Neutrophil (primary cell): ENCODE results near the gene PNMA8A.

Experiments used
- H3K27ac ChIP-seq: fragments of 200-600 bp; sonication (generic); 2 replicates; pipeline ENCODE4 v1.5.1; 2016; ENCODE audit warnings: mild to moderate bottlenecking, moderate library complexity
- H3K27me3 ChIP-seq: fragments of 200-600 bp; sonication (generic); 2 replicates; pipeline ENCODE4 v1.6.0; 2016; ENCODE audit warnings: mild to moderate bottlenecking
- H3K36me3 ChIP-seq: fragments of 200-600 bp; sonication (generic); 2 replicates; pipeline ENCODE4 v1.5.1; 2017
- H3K4me1 ChIP-seq, 2 experiments: fragments of 200-600 bp in 1 of 2; sonication (generic) in 1 of 2; 1 replicate in 1 of 2; 2 replicates in 1 of 2; pipeline versions ENCODE4 v1.5.1 to v1.6.1; 2013 to 2016; ENCODE audit warnings: low read depth in 1 of 2, low read length in 1 of 2, mild to moderate bottlenecking in 1 of 2, moderate library complexity in 1 of 2; ENCODE audit not compliant: control insufficient read depth in 1 of 2, insufficient read depth in 1 of 2
- H3K4me3 ChIP-seq, 2 experiments: fragments of 200-600 bp in 1 of 2; sonication (generic) in 1 of 2; 1 replicate in 1 of 2; 2 replicates in 1 of 2; pipeline ENCODE4 v1.5.1; 2013 to 2016; ENCODE audit warnings: low read depth in 1 of 2, low read length in 1 of 2, mild to moderate bottlenecking in 1 of 2, moderate library complexity in 1 of 2
- H3K9me3 ChIP-seq: fragments of 200-600 bp; sonication (generic); 2 replicates; pipeline ENCODE4 v1.5.1; 2016
- TF ChIP-seq, protein P1 (sequence below): fragments of 200-600 bp; sonication (generic); IDR thresholded peaks from 2 replicates; pipeline ENCODE4 v1.5.1; 2016; ENCODE audit warnings: antibody characterized with exemption

The PNMA8A gene

DNA sequence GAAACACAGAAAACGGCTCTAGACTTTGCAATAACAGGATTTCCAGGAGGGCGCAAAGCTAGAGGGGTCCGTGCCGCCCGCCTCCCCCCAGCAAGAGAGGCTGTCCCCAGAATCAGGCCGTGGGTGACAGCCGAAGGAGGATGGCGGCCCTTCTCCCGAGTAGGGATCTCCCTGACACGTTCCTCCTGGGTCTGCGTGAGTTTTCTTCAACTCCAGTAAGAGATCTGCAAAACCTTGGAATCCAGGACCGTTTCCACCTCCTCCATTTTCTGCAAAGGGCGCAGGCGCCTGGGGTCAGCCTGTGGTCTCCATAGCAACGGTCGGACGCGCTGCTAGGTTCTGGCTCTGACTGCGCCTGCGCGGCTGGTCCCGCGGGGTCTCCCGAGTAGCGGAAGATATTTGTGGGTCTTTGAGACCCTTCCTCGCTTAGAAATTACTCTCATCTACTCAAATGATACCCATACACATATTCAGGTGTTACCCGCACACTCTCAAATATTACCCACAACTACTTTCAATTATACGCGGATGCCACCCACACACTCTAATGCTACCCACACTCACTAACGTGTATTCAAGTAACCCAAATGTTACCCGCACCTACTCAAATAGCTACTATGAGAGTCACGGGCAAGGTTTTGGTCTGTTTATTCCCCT is 44.7 kb downstream of the PNMA8A start:
- H3K36me3 ChIP-seq = no peaks in the 10 kb centered on the region
- H3K4me1 ChIP-seq = peaks cover 0 to 4% of the 10 kb centered on the region in 2 experiments
- no peak overlapping the region for H3K27ac ChIP-seq
- TF ChIP-seq, protein P1, sequence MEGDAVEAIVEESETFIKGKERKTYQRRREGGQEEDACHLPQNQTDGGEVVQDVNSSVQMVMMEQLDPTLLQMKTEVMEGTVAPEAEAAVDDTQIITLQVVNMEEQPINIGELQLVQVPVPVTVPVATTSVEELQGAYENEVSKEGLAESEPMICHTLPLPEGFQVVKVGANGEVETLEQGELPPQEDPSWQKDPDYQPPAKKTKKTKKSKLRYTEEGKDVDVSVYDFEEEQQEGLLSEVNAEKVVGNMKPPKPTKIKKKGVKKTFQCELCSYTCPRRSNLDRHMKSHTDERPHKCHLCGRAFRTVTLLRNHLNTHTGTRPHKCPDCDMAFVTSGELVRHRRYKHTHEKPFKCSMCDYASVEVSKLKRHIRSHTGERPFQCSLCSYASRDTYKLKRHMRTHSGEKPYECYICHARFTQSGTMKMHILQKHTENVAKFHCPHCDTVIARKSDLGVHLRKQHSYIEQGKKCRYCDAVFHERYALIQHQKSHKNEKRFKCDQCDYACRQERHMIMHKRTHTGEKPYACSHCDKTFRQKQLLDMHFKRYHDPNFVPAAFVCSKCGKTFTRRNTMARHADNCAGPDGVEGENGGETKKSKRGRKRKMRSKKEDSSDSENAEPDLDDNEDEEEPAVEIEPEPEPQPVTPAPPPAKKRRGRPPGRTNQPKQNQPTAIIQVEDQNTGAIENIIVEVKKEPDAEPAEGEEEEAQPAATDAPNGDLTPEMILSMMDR = no peak
- H3K9me3 ChIP-seq = no peaks in the 10 kb centered on the region
- no peak overlapping the region for H3K4me3 ChIP-seq
- H3K27me3 ChIP-seq = peaks cover 80% of the 10 kb centered on the region

DNA sequence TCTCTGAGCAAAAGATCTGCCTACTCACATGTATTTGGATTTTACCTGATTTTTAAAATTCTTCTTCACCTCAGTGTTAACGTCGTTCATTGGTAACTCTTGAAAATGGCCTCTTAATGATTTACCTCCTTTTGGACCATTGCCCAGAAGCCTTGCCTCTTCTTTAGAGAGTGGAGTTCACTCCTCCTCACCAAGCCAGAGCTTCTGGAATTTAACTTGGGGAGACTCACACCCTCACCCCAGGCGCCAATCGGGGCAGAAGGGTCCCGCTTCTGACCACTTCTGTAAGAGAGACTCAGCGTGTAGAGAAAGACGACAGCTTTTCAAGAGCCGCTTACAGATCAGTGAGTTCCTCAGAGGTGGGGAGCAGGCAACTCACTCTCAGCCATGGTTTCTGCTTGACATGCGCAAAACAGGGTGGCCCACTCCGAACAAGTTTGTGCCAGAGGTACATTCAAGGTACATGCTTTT is 45.3 kb downstream of the PNMA8A start:
- peaks cover 0 to 4% of the 10 kb centered on the region in 2 experiments for H3K4me1 ChIP-seq
- peaks cover 75% of the 10 kb centered on the region for H3K27me3 ChIP-seq
- no peaks in the 10 kb centered on the region for H3K36me3 ChIP-seq
- TF ChIP-seq, protein P1 = no peak
- no peaks in the 10 kb centered on the region for H3K9me3 ChIP-seq
- H3K4me3 ChIP-seq = no peak overlapping the region
- no peak overlapping the region for H3K27ac ChIP-seq

DNA sequence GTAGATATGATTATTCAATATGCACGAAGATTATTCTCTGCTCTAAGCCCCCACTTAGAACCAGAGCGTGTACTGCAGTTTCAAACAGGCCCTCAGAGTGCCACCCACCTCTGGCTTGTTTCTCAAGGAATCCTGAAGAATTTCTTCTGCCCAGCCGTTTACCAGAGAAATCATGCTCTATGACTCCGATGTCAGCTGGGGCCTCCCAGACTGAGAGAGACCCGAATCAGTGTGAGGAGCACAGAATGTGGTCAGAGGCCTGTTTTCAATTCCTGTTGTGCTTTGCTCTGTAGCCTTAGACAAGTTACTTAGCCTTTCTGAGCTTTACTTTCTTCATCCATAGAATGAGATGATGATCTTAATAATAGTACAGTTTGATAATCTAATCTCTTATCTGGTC is 48.2 kb downstream of the PNMA8A start:
- TF ChIP-seq, protein P1 = no peak
- Histone ChIP-seq H3K4me1 (no peaks in the 10 kb centered on the region), H3K4me3 (no peak overlapping the region), H3K9me3 (no peaks in the 10 kb centered on the region), H3K36me3 (no peaks in the 10 kb centered on the region), H3K27ac (no peak overlapping the region), H3K27me3 (peaks cover 58% of the 10 kb centered on the region)

DNA sequence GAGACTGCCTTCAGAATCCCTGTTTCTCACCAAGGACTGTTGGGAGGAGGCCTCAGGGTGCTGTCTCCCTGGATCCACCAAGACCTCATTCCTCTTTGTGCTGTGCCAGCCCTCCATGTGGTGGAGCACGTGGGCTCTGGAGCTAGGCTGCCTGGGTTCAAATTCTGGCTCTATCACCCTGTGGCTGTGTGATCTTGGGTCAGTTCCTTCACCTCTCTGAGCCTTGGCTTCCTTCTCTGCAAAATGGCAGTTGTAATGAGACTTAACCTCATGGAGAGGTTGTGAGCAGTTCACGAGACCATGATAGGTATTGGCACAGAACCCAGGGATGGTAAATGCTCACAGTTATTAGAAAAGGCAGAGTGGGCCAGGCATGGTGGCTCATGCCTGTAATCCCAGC is 49.0 kb downstream of the PNMA8A start:
- no peaks in the 10 kb centered on the region for H3K36me3 ChIP-seq
- no peak overlapping the region for H3K4me3 ChIP-seq
- H3K4me1 ChIP-seq = no peaks in the 10 kb centered on the region
- H3K27me3 ChIP-seq = peaks cover 58% of the 10 kb centered on the region
- H3K9me3 ChIP-seq = no peaks in the 10 kb centered on the region
- TF ChIP-seq, protein P1 = no peak
- H3K27ac ChIP-seq = no peak overlapping the region

DNA sequence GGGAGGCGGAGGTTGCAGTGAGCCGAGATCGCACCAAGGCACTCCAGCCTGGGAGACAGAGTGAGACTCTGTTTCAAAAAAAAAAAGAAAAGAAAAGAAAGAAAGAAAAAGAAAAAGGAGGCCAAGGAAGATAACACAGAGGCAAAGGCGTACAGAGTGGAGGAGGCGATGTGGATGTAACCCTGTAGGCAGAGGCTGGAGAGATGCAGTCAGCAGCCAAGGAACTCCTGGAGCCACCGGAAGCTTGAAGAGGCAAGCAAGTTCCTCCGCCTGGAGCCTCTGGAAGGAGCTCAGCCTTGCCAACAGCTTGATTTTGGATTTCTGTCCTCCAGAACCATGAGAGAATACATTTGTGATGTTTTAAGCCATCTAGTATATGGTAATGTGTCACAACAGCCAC is 51.3 kb downstream of the PNMA8A start:
- H3K27me3 ChIP-seq = peaks cover 58% of the 10 kb centered on the region
- H3K9me3 ChIP-seq = no peaks in the 10 kb centered on the region
- H3K27ac ChIP-seq = no peak overlapping the region
- TF ChIP-seq, protein P1 = no peak
- no peaks in the 10 kb centered on the region for H3K4me1 ChIP-seq
- H3K4me3 ChIP-seq = no peak overlapping the region
- no peaks in the 10 kb centered on the region for H3K36me3 ChIP-seq
